Sigmoid colon (tissue), 4 donors: ENCODE results near the gene SEMA6B.

Experiments
- POLR2A ChIP-seq, 2 donors: fragments of 450-650 bp; IDR thresholded peaks; one replicate each; pipeline ENCODE4 v1.6.1; 2016; ENCODE audit warnings: antibody characterized with exemption in 2 of 2, mild to moderate bottlenecking in 2 of 2, moderate library complexity in 2 of 2
- POLR2AphosphoS5 ChIP-seq, 4 donors: sonication (generic); formaldehyde crosslinking; IDR thresholded peaks; one replicate each; pipeline ENCODE4 v1.6.1; 2017; ENCODE audit warnings: antibody characterized with exemption in 4 of 4
- TF ChIP-seq, protein P1 (sequence below), 4 experiments: fragments of 450-650 bp in 3 of 4; fragments of 200-600 bp in 1 of 4; IDR thresholded peaks; one replicate each; pipeline ENCODE4 v1.5.1; 2016 to 2019; ENCODE audit warnings: antibody characterized with exemption in 4 of 4, mild to moderate bottlenecking in 3 of 4, moderate library complexity in 2 of 4

DNA sequence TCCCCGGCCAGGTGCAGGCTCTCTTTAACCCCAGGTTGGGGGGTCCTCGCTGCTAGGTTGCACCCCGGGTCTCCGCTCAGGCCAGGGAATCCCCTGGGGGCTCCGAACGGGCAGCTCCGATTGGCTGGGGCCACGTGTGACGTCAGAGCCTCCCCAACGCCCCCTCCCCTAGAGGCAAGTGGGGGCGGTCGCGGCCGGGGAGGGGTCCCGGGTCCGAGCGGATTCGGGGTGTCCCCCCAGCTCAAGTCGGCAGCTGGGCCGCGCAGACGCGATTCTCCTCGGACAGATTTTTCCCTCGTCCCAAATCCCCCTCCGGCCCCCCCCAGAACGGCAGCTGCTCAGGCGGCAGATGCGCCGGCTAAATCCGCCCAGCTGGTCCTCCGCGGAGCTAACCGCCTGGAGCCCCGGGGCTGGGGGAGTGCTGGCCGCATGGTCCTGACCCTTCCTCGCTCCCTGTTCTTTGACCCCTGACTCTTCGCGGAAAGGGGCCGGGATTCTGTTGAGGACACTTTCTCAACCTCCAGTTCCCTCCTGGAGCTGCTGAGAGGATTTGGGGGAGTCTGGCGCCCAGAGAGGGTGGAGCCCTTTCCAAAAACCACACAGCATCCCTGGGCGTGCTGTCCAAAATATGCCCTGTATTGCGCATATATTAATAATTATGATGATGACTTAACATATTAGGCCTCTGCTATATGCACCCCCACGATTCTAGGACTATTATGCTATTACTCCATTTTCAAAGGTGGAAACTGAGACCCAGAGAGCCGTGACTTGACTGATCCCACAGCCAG, 25.4 kb upstream of the SEMA6B start:
- TF ChIP-seq POLR2A (IDR thresholded peaks at IDR 0.05) (no peak), POLR2AphosphoS5 (IDR thresholded peaks at IDR 0.05) (no peak)
- TF ChIP-seq, protein P1, sequence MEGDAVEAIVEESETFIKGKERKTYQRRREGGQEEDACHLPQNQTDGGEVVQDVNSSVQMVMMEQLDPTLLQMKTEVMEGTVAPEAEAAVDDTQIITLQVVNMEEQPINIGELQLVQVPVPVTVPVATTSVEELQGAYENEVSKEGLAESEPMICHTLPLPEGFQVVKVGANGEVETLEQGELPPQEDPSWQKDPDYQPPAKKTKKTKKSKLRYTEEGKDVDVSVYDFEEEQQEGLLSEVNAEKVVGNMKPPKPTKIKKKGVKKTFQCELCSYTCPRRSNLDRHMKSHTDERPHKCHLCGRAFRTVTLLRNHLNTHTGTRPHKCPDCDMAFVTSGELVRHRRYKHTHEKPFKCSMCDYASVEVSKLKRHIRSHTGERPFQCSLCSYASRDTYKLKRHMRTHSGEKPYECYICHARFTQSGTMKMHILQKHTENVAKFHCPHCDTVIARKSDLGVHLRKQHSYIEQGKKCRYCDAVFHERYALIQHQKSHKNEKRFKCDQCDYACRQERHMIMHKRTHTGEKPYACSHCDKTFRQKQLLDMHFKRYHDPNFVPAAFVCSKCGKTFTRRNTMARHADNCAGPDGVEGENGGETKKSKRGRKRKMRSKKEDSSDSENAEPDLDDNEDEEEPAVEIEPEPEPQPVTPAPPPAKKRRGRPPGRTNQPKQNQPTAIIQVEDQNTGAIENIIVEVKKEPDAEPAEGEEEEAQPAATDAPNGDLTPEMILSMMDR (IDR thresholded peaks at IDR 0.05), result no peak
